H9 (cell line): ENCODE measurements around the gene H2AZ1. TPM values are rescaled to one million over a fixed set of nuclear protein-coding genes. Genes with fewer than 3 reads are reported as not detected.
A peak's percentile ranks its signal among the peaks of the same experiment; 100 is the strongest.

Experiments
- DNase-seq: peaks from one replicate; pipeline ENCODE4 v3.0.0-alpha.2; 2017
- H2AFZ ChIP-seq: one replicate; pipeline ENCODE4 v1.6.1; 2013; ENCODE audit warnings: mild to moderate bottlenecking, low read length, control low read depth, moderate library complexity
- H2AK5ac ChIP-seq: 2 replicates; pipeline ENCODE4 v1.6.1; 2013; ENCODE audit warnings: low read length, control low read depth, mixed read lengths; ENCODE audit not compliant: insufficient read length
- H2BK120ac ChIP-seq: one replicate; pipeline ENCODE4 v1.6.1; 2013; ENCODE audit warnings: low read depth, mild to moderate bottlenecking, low read length, control low read depth, inconsistent platforms; ENCODE audit not compliant: poor library complexity, severe bottlenecking
- H2BK12ac ChIP-seq: 2 replicates; pipeline ENCODE4 v1.6.1; 2013; ENCODE audit warnings: low read length, control low read depth, mixed read lengths, low read depth; ENCODE audit not compliant: insufficient read length
- H2BK15ac ChIP-seq: 2 replicates; pipeline ENCODE4 v1.6.1; 2013; ENCODE audit warnings: low read depth, low read length, control low read depth
- H2BK20ac ChIP-seq: one replicate; pipeline ENCODE4 v1.6.1; 2013; ENCODE audit warnings: low read depth, mild to moderate bottlenecking, low read length, control low read depth, inconsistent platforms; ENCODE audit not compliant: poor library complexity, severe bottlenecking
- H2BK5ac ChIP-seq: 2 replicates; pipeline ENCODE4 v1.6.1; 2013; ENCODE audit warnings: low read length, control low read depth, mixed read lengths; ENCODE audit not compliant: insufficient read length
- H3K14ac ChIP-seq: 2 replicates; pipeline ENCODE4 v1.6.1; 2013; ENCODE audit warnings: low read length, control low read depth; ENCODE audit not compliant: insufficient read depth
- H3K18ac ChIP-seq: 2 replicates; pipeline ENCODE4 v1.6.1; 2013; ENCODE audit warnings: low read depth, mild to moderate bottlenecking, mixed read lengths, low read length, control low read depth; ENCODE audit not compliant: insufficient read length
- H3K23ac ChIP-seq: 2 replicates; pipeline ENCODE4 v1.6.1; 2013; ENCODE audit warnings: low read length, control low read depth, mixed read lengths, low read depth; ENCODE audit not compliant: insufficient read length
- H3K23me2 ChIP-seq: 2 replicates; pipeline ENCODE4 v1.6.1; 2013; ENCODE audit warnings: low read depth, mild to moderate bottlenecking, mixed read lengths, low read length, control low read depth; ENCODE audit not compliant: insufficient read length, poor library complexity, severe bottlenecking
- H3K27ac ChIP-seq: 2 replicates; pipeline ENCODE4 v1.5.1; 2013; ENCODE audit warnings: low read length, control low read depth, mixed read lengths, low read depth; ENCODE audit not compliant: insufficient read length
- H3K27me3 ChIP-seq: 2 replicates; pipeline ENCODE4 v1.6.1; 2013; ENCODE audit warnings: low read length, control low read depth, inconsistent platforms; ENCODE audit not compliant: insufficient read depth
- H3K4ac ChIP-seq: 2 replicates; pipeline ENCODE4 v1.6.1; 2013; ENCODE audit warnings: low read depth, mild to moderate bottlenecking, control low read depth, inconsistent platforms, low read length, moderate library complexity
- H3K4me1 ChIP-seq: 2 replicates; pipeline ENCODE4 v1.6.1; 2013; ENCODE audit warnings: low read length, control low read depth, inconsistent platforms; ENCODE audit not compliant: insufficient read depth
- H3K4me2 ChIP-seq: 2 replicates; pipeline ENCODE4 v1.6.1; 2013; ENCODE audit warnings: low read length, control low read depth, mixed read lengths; ENCODE audit not compliant: insufficient read length, insufficient read depth
- H3K56ac ChIP-seq: 2 replicates; pipeline ENCODE4 v1.6.1; 2013; ENCODE audit warnings: low read depth, mild to moderate bottlenecking, mixed read lengths, low read length, control low read depth; ENCODE audit not compliant: insufficient read length
- H3K79me1 ChIP-seq: 2 replicates; pipeline ENCODE4 v1.6.1; 2013; ENCODE audit warnings: low read depth, mild to moderate bottlenecking, moderate library complexity, low read length, control low read depth, inconsistent platforms; ENCODE audit not compliant: insufficient read depth, poor library complexity, severe bottlenecking
- H3K79me2 ChIP-seq: 2 replicates; pipeline ENCODE4 v1.6.1; 2013; ENCODE audit warnings: low read length, control low read depth, inconsistent platforms; ENCODE audit not compliant: insufficient read depth
- H3K9ac ChIP-seq: 2 replicates; pipeline ENCODE4 v1.6.1; 2013; ENCODE audit warnings: low read length, control low read depth, mixed read lengths; ENCODE audit not compliant: insufficient read length; ENCODE audit errors: extremely low read depth
- H3K9me3 ChIP-seq: one replicate; pipeline ENCODE4 v1.6.1; 2013; ENCODE audit warnings: low read depth, low read length, inconsistent platforms; ENCODE audit not compliant: control insufficient read depth
- H3T11ph ChIP-seq: one replicate; pipeline ENCODE4 v1.6.1; 2013; ENCODE audit warnings: mild to moderate bottlenecking, low read length, control low read depth, inconsistent platforms
- H4K20me1 ChIP-seq: one replicate; pipeline ENCODE4 v1.6.1; 2013; ENCODE audit not compliant: control insufficient read depth, insufficient read length, insufficient read depth
- H4K5ac ChIP-seq: 2 replicates; pipeline ENCODE4 v1.6.1; 2013; ENCODE audit warnings: low read depth, mild to moderate bottlenecking, mixed read lengths, low read length, control low read depth; ENCODE audit not compliant: insufficient read length
- H4K8ac ChIP-seq: replicated peaks from 2 replicates; pipeline ENCODE4 v1.6.1; 2013; ENCODE audit warnings: low read length, control low read depth, mixed read lengths, low read depth; ENCODE audit not compliant: insufficient read length
- H4K91ac ChIP-seq: 2 replicates; pipeline ENCODE4 v1.6.1; 2013; ENCODE audit warnings: low read depth, mild to moderate bottlenecking, moderate library complexity, mixed read lengths, low read length, control low read depth; ENCODE audit not compliant: insufficient read length
- H3K27ac Mint-ChIP-seq, 3 experiments: 2 replicates in 2 of 3; 3 replicates in 1 of 3; pipeline ENCODE4 v1.8.0; 2020 to 2021; ENCODE audit warnings: mixed read lengths in 3 of 3, mild to moderate bottlenecking in 1 of 3, moderate library complexity in 1 of 3
- H3K27me3 Mint-ChIP-seq: 2 replicates; pipeline ENCODE4 v1.8.0; 2021; ENCODE audit warnings: low read depth, mild to moderate bottlenecking, moderate library complexity, mixed read lengths
- H3K36me3 Mint-ChIP-seq, 3 experiments: 2 replicates in 2 of 3; 3 replicates in 1 of 3; pipeline ENCODE4 v1.8.0; 2020 to 2021; ENCODE audit warnings: low read depth in 3 of 3, mixed read lengths in 3 of 3; ENCODE audit not compliant: insufficient read depth in 1 of 3
- H3K4me1 Mint-ChIP-seq, 2 experiments: 2 replicates each; pipeline ENCODE4 v1.8.0; 2020; ENCODE audit warnings: mixed read lengths in 2 of 2
- H3K4me3 Mint-ChIP-seq, 2 experiments: 2 replicates in 1 of 2; 3 replicates in 1 of 2; pipeline ENCODE4 v1.8.0; 2020 to 2021; ENCODE audit warnings: mild to moderate bottlenecking in 2 of 2, mixed read lengths in 2 of 2, moderate library complexity in 1 of 2
- H3K9me3 Mint-ChIP-seq, 2 experiments: 2 replicates in 1 of 2; 3 replicates in 1 of 2; pipeline ENCODE4 v1.8.0; 2020; ENCODE audit warnings: mild to moderate bottlenecking in 2 of 2, mixed read lengths in 2 of 2, moderate library complexity in 1 of 2
- WGBS: extraction: QIAGEN DNeasy Blood & Tissue Kit; methylation state at CpG from one replicate; pipeline ENCODE4 v1.1.7; 2013; ENCODE audit warnings: missing lambda C conversion rate, low lambda C conversion rate, mixed read lengths; ENCODE audit not compliant: insufficient read length; ENCODE audit errors: extremely low coverage; 5-methylcytosine and 5-hydroxymethylcytosine counted together
- total RNA-seq: library from RNA; stranded (reverse); gene quantifications from 2 replicates; pipeline ENCODE4 v1.2.1, GENCODE V29; 2021
- TF ChIP-seq, protein P1 (sequence below): fragments of 200-600 bp; sonication (generic); conservative IDR thresholded peaks from 3 replicates; pipeline ENCODE4 v1.8.0; 2021; ENCODE audit warnings: antibody characterized with exemption, mild to moderate bottlenecking

The H2AZ1 gene
- total RNA-seq, 1 experiment from 2014 or later = 811 TPM

DNA sequence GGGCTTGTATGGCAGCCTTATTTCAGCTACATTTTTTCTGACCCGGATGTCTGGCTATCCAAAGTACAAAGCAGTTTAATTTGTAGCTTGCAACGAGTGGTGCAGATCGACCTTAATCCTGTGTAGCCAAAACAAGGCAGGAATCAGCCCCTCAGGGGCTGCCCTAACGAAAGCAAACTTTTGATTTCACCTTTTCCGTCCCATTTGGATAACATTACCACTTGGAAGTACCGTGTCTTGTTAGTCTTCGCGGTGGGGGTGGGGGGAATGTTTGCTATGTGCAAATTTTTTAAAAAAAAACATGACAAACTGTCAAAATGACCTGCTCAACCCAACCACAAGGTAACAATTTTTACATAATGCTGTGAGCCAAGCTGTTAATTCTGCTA lies 2.9 kb downstream of the H2AZ1 start:
- H2BK5ac ChIP-seq = no peak overlapping the region
- H2AFZ ChIP-seq = no peak overlapping the region
- peak overlapping the region; percentile 57 for H3K9ac ChIP-seq
- H4K8ac ChIP-seq = no peak overlapping the region
- no peak overlapping the region for H2BK15ac ChIP-seq
- no peak overlapping the region for H4K91ac ChIP-seq
- H3K4me2 ChIP-seq = peak overlapping the region; percentile 70
- H3K27ac Mint-ChIP-seq = peak overlapping the region; percentile 94 to 96 (median 96); a peak in 5 of 7 replicates
- H3K36me3 Mint-ChIP-seq = peaks cover 10 to 15% (median 15%) of the 10 kb centered on the region in 3 experiments
- TF ChIP-seq, protein P1, sequence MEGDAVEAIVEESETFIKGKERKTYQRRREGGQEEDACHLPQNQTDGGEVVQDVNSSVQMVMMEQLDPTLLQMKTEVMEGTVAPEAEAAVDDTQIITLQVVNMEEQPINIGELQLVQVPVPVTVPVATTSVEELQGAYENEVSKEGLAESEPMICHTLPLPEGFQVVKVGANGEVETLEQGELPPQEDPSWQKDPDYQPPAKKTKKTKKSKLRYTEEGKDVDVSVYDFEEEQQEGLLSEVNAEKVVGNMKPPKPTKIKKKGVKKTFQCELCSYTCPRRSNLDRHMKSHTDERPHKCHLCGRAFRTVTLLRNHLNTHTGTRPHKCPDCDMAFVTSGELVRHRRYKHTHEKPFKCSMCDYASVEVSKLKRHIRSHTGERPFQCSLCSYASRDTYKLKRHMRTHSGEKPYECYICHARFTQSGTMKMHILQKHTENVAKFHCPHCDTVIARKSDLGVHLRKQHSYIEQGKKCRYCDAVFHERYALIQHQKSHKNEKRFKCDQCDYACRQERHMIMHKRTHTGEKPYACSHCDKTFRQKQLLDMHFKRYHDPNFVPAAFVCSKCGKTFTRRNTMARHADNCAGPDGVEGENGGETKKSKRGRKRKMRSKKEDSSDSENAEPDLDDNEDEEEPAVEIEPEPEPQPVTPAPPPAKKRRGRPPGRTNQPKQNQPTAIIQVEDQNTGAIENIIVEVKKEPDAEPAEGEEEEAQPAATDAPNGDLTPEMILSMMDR = no peak
- no peak overlapping the region; a peak in 1 of 5 replicates for H3K4me3 Mint-ChIP-seq
- H3K56ac ChIP-seq = no peak overlapping the region
- H2BK12ac ChIP-seq = no peak overlapping the region
- H2BK20ac ChIP-seq = no peak overlapping the region
- H3K79me1 ChIP-seq = peaks cover 5% of the 10 kb centered on the region
- H3K9me3 ChIP-seq = no peaks in the 10 kb centered on the region
- H2AK5ac ChIP-seq = no peak overlapping the region
- no peak overlapping the region for H3K14ac ChIP-seq
- H2BK120ac ChIP-seq = no peak overlapping the region
- H4K20me1 ChIP-seq = no peaks in the 10 kb centered on the region
- DNase-seq = no peak
- peaks cover 7% of the 10 kb centered on the region for H3K23me2 ChIP-seq
- no peak overlapping the region for H3T11ph ChIP-seq
- H3K18ac ChIP-seq = no peak overlapping the region
- H3K79me2 ChIP-seq = peaks cover 4% of the 10 kb centered on the region; the same call in 1 of the 2 replicates
- peak overlapping the region; percentile 71 for H3K27ac ChIP-seq
- peaks cover 0 to 2% of the 10 kb centered on the region in 2 experiments; a peak in 1 of 5 replicates for H3K9me3 Mint-ChIP-seq
- no peak overlapping the region for H4K5ac ChIP-seq
- H3K4me1 Mint-ChIP-seq = peaks cover 28 to 34% of the 10 kb centered on the region in 2 experiments
- no CpG with 5 or more reads among the region's 8 CpGs for WGBS
- H3K4ac ChIP-seq = no peak overlapping the region
- H3K4me1 ChIP-seq = no peaks in the 10 kb centered on the region
- H3K23ac ChIP-seq = no peak overlapping the region
- peaks cover 2% of the 10 kb centered on the region; the same call in 1 of the 2 replicates for H3K27me3 Mint-ChIP-seq
- no peaks in the 10 kb centered on the region for H3K27me3 ChIP-seq
